HG03045 (cell line): Measurements from ENCODE around the gene TSPAN9.

ENCODE experiments used
- ATAC-seq: cut with Tn5 transposase; IDR thresholded peaks from one replicate; pipeline ENCODE4 v1.9.1; 2021; ENCODE audit warnings: mild to moderate bottlenecking, moderate library complexity; ENCODE audit not compliant: unreplicated experiment

TSPAN9 gene

GRCh38 chr12:3120701-3121100, 43.5 kb downstream of the TSPAN9 start:
- no peak for ATAC-seq

- ATAC-seq = no peak
Observed at GRCh38 chr12:3122841-3123678, 45.9 kb downstream of the TSPAN9 start.

GRCh38 chr12:3123729-3124128, 46.5 kb downstream of the TSPAN9 start:
- ATAC-seq = no peak

- ATAC-seq = no peak
Observed at GRCh38 chr12:3124917-3125316, 47.7 kb downstream of the TSPAN9 start.

- no peak for ATAC-seq
Observed at GRCh38 chr12:3125674-3126073, 48.5 kb downstream of the TSPAN9 start.

GRCh38 chr12:3127832-3128231, 50.7 kb downstream of the TSPAN9 start:
- no peak for ATAC-seq

GRCh38 chr12:3128498-3129293, 51.5 kb downstream of the TSPAN9 start:
- ATAC-seq = no peak

- ATAC-seq = no peak
Observed at GRCh38 chr12:3129301-3130056, 52.3 kb downstream of the TSPAN9 start.

- ATAC-seq = no peak
Observed at GRCh38 chr12:3130057-3130830, 53.1 kb downstream of the TSPAN9 start.

- ATAC-seq = no peak
Observed at GRCh38 chr12:3131129-3131528, 54.0 kb downstream of the TSPAN9 start.

GRCh38 chr12:3132636-3133404, 55.6 kb downstream of the TSPAN9 start:
- no peak for ATAC-seq

GRCh38 chr12:3133405-3133783, 56.2 kb downstream of the TSPAN9 start:
- no peak for ATAC-seq

- no peak for ATAC-seq
Observed at GRCh38 chr12:3134126-3134525, 56.9 kb downstream of the TSPAN9 start.

GRCh38 chr12:3134526-3135135, 57.5 kb downstream of the TSPAN9 start:
- ATAC-seq = no peak

- no peak for ATAC-seq
Observed at GRCh38 chr12:3135522-3136461, 58.6 kb downstream of the TSPAN9 start.

GRCh38 chr12:3136641-3137267, 59.6 kb downstream of the TSPAN9 start:
- ATAC-seq = no peak

GRCh38 chr12:3137268-3137781, 60.1 kb downstream of the TSPAN9 start:
- ATAC-seq = no peak
